IMR-90 (cell line): ENCODE data around the gene DLG4. TPM values are rescaled to one million over a fixed set of nuclear protein-coding genes. Genes with fewer than 3 reads are reported as not detected.
A peak's percentile ranks its signal among the peaks of the same experiment; 100 is the strongest.

Experiments used
- ATAC-seq: fragments of 200-7000 bp; cut with Tn5 transposase; 2 replicates; pipeline ENCODE4 v1.9.1; 2020; ENCODE audit warnings: low read depth, mild to moderate bottlenecking, moderate library complexity
- BruUV-seq: library from RNA; stranded (reverse); fragments of 400-500 nt; replicated peaks from 2 replicates; lab custom pipeline; 2021; lab: Mats Ljungman, UMichigan
- CTCF ChIA-PET: fragments of 300-600 bp; formaldehyde crosslinking; extraction: SDS; loops from one replicate; lab custom pipeline; 2021; ENCODE audit warnings: antibody characterized with exemption; lab: Yijun Ruan, JAX
- POLR2A ChIA-PET: fragments of 300-600 bp; sonication (Branson Sonifier 250); formaldehyde crosslinking; loops from one replicate; lab custom pipeline; 2022; ENCODE audit warnings: antibody characterized with exemption; ENCODE audit not compliant: unreplicated experiment; lab: Charles Lee
- DNase-seq: peaks from one replicate; pipeline ENCODE4 v3.0.0; 2013
- H2AFZ ChIP-seq: replicated peaks from 2 replicates; pipeline ENCODE3; 2013; ENCODE audit warnings: low read length, mild to moderate bottlenecking; ENCODE audit not compliant: poor library complexity
- H2AK5ac ChIP-seq: 2 replicates; pipeline ENCODE4 v1.6.1; 2013; ENCODE audit warnings: low read depth, low read length, inconsistent platforms
- H2AK9ac ChIP-seq: replicated peaks from 2 replicates; pipeline ENCODE3; 2013; ENCODE audit warnings: mild to moderate bottlenecking, low read depth, low read length, moderate library complexity; ENCODE audit not compliant: poor library complexity
- H2BK120ac ChIP-seq: 2 replicates; pipeline ENCODE4 v1.6.1; 2013; ENCODE audit warnings: low read depth, low read length, inconsistent platforms
- H2BK15ac ChIP-seq: 3 replicates; pipeline ENCODE4 v1.6.1; 2013; ENCODE audit warnings: low read depth, low read length, inconsistent platforms
- H2BK20ac ChIP-seq: 2 replicates; pipeline ENCODE4 v1.6.1; 2013; ENCODE audit warnings: low read depth, mild to moderate bottlenecking, inconsistent platforms, low read length, moderate library complexity
- H2BK5ac ChIP-seq: 2 replicates; pipeline ENCODE4 v1.6.1; 2013; ENCODE audit warnings: mild to moderate bottlenecking, low read depth, low read length, inconsistent platforms; ENCODE audit not compliant: poor library complexity, severe bottlenecking
- H3K14ac ChIP-seq: replicated peaks from 2 replicates; pipeline ENCODE4 v1.6.1; 2013; ENCODE audit warnings: low read depth, low read length, inconsistent platforms
- H3K18ac ChIP-seq: 2 replicates; pipeline ENCODE4 v1.6.1; 2013; ENCODE audit warnings: low read depth, low read length, control low read depth
- H3K23ac ChIP-seq: 2 replicates; pipeline ENCODE4 v1.6.1; 2013; ENCODE audit warnings: low read depth, low read length, inconsistent platforms
- H3K27ac ChIP-seq: 2 replicates; pipeline ENCODE4 v1.5.1; 2013; ENCODE audit warnings: mild to moderate bottlenecking, control low read depth, low read length; ENCODE audit not compliant: insufficient read depth
- H3K27me3 ChIP-seq: 2 replicates; pipeline ENCODE4 v1.6.1; 2013; ENCODE audit warnings: low read length; ENCODE audit not compliant: control insufficient read depth, insufficient read depth
- H3K36me3 ChIP-seq: 2 replicates; pipeline ENCODE4 v1.6.1; 2013; ENCODE audit warnings: low read length, mixed read lengths; ENCODE audit not compliant: control insufficient read depth, insufficient read depth
- H3K4ac ChIP-seq: 2 replicates; pipeline ENCODE4 v1.6.1; 2013; ENCODE audit warnings: low read depth, low read length, inconsistent platforms
- H3K4me1 ChIP-seq: 2 replicates; pipeline ENCODE4 v1.6.1; 2013; ENCODE audit warnings: low read length, mixed read lengths; ENCODE audit not compliant: control insufficient read depth, insufficient read depth
- H3K4me2 ChIP-seq: 2 replicates; pipeline ENCODE4 v1.6.1; 2013; ENCODE audit warnings: low read depth, mild to moderate bottlenecking, control low read depth, low read length, moderate library complexity
- H3K4me3 ChIP-seq: 2 replicates; pipeline ENCODE4 v1.5.1; 2013; ENCODE audit warnings: low read depth, mild to moderate bottlenecking, control low read depth, low read length, moderate library complexity; ENCODE audit not compliant: insufficient read depth
- H3K56ac ChIP-seq: 2 replicates; pipeline ENCODE4 v1.6.1; 2013; ENCODE audit warnings: low read length, inconsistent platforms; ENCODE audit not compliant: insufficient read depth; ENCODE audit errors: extremely low read depth
- H3K79me1 ChIP-seq, 2 experiments: 2 replicates each; pipeline ENCODE4 v1.6.1; 2013; ENCODE audit warnings: low read length in 2 of 2, inconsistent platforms in 1 of 2, low read depth in 1 of 2
- H3K9ac ChIP-seq: 2 replicates; pipeline ENCODE4 v1.6.1; 2013; ENCODE audit warnings: low read depth, low read length, control low read depth
- H3K9me1 ChIP-seq: 2 replicates; pipeline ENCODE4 v1.6.1; 2013; ENCODE audit warnings: low read length, inconsistent platforms; ENCODE audit not compliant: insufficient read depth
- H3K9me3 ChIP-seq: 2 replicates; pipeline ENCODE4 v1.6.1; 2013; ENCODE audit warnings: low read length; ENCODE audit not compliant: control insufficient read depth, insufficient read depth
- H4K20me1 ChIP-seq: 2 replicates; pipeline ENCODE4 v1.6.1; 2013; ENCODE audit warnings: low read length, inconsistent platforms; ENCODE audit not compliant: insufficient read depth
- H4K5ac ChIP-seq: 2 replicates; pipeline ENCODE4 v1.6.1; 2013; ENCODE audit warnings: mild to moderate bottlenecking, low read depth, low read length, control low read depth
- H4K8ac ChIP-seq, 2 experiments: 2 replicates each; pipeline ENCODE4 v1.6.1; 2013; ENCODE audit warnings: low read depth in 2 of 2, low read length in 2 of 2, control low read depth in 1 of 2, inconsistent platforms in 1 of 2
- H4K91ac ChIP-seq: 2 replicates; pipeline ENCODE4 v1.6.1; 2013; ENCODE audit warnings: low read depth, low read length, inconsistent platforms; ENCODE audit not compliant: insufficient read depth
- BHLHE40 ChIP-seq: fragments of 150-350 bp; IDR thresholded peaks from 2 replicates; pipeline ENCODE4 v1.6.1; 2016; ENCODE audit warnings: mild to moderate bottlenecking, low read depth, low read length
- CEBPB ChIP-seq: IDR thresholded peaks from 2 replicates; pipeline ENCODE4 v1.6.1; 2012; ENCODE audit warnings: low read depth, low read length, improper control_type of control experiment
- CHD1 ChIP-seq: IDR thresholded peaks from 2 replicates; pipeline ENCODE4 v1.6.1; 2012; ENCODE audit warnings: low read depth, low read length, improper control_type of control experiment
- FOS ChIP-seq: fragments of 150-350 bp; IDR thresholded peaks from 2 replicates; pipeline ENCODE4 v1.6.1; 2016; ENCODE audit warnings: low read depth, low read length
- MAFK ChIP-seq: IDR thresholded peaks from 2 replicates; pipeline ENCODE4 v1.6.1; 2012; ENCODE audit warnings: low read depth, low read length, improper control_type of control experiment
- RAD21 ChIP-seq: IDR thresholded peaks from 2 replicates; pipeline ENCODE4 v1.6.1; 2012; ENCODE audit warnings: low read length, improper control_type of control experiment
- RFX5 ChIP-seq: IDR thresholded peaks from 2 replicates; pipeline ENCODE4 v1.8.0; 2012; ENCODE audit warnings: low read depth, mild to moderate bottlenecking, low read length, moderate library complexity
- SMC3 ChIP-seq: fragments of 150-350 bp; IDR thresholded peaks from 2 replicates; pipeline ENCODE4 v1.6.1; 2016; ENCODE audit warnings: low read depth, mild to moderate bottlenecking, antibody characterized with exemption, low read length, moderate library complexity
- USF2 ChIP-seq: fragments of 150-350 bp; IDR thresholded peaks from 2 replicates; pipeline ENCODE4 v1.6.1; 2017; ENCODE audit warnings: mild to moderate bottlenecking, antibody characterized with exemption, low read length, low read depth
- WGBS, 2 experiments: methylation state at CpG; one replicate each; pipeline versions ENCODE4 v1.1.5 to v1.1.7; 2013; ENCODE audit warnings: missing lambda C conversion rate in 2 of 2; ENCODE audit not compliant: insufficient read length in 1 of 2; ENCODE audit errors: extremely low coverage in 2 of 2; 5-methylcytosine and 5-hydroxymethylcytosine counted together
- dilution Hi-C: fragments of 300-500 bp; cut with HindIII; formaldehyde crosslinking; loops from one replicate; pipeline ENCODE4 v1.14.3; 2018; ENCODE audit warnings: low sequenced_read_pairs; ENCODE audit not compliant: unreplicated experiment
- in situ Hi-C: fragments of 300-500 bp; cut with MboI; formaldehyde crosslinking; loops from 3 replicates; pipeline ENCODE4 v1.14.3; 2019; ENCODE audit warnings: low sequenced_read_pairs, inconsistent platforms, mixed read lengths
- intact Hi-C: fragments of 100-400 bp; cut with micrococcal nuclease; formaldehyde crosslinking; loops from 2 replicates; pipeline ENCODE4 v1.10.0; 2022
- polyA plus RNA-seq, 3 experiments: library from polyadenylated mRNA; depleted of rRNA; stranded (reverse); fragments of >200 nt; gene quantifications; 2 replicates each; pipeline ENCODE4 v1.2.3, GENCODE V29; 2012; ENCODE audit warnings: low replicate concordance in 1 of 3
- total RNA-seq: library from RNA; depleted of rRNA; stranded (reverse); fragments of >200 nt; gene quantifications from 2 replicates; pipeline ENCODE4 v1.2.3, GENCODE V29; 2012

The DLG4 gene
- total and polyA plus RNA-seq, 2 of the 4 experiments (the other 2 are of a cell fraction) = 8.2 to 30.5 TPM

- peaks cover 26% of the 10 kb centered on the region for H3K9me1 ChIP-seq
- H3K4me3 ChIP-seq = peak overlapping the region; percentile 55
- H3K36me3 ChIP-seq = peaks cover 5% of the 10 kb centered on the region; the same call in 1 of the 2 replicates
- no peaks in the 10 kb centered on the region for H3K27me3 ChIP-seq
- H2AFZ ChIP-seq = peak overlapping the region; percentile 14
- H3K14ac ChIP-seq = peak overlapping the region; percentile 72
- ChIA-PET CTCF (no interaction called here), POLR2A (interaction anchor here (0.6 kb wide), 1 partner anchor 180 kb away, joined by 6 read pairs; the partner anchor contains the start of gene SLC16A13)
- 7% methylated on average over 2 of the region's 7 CpGs; no CpG with 5 or more reads in 1 of the 2 experiments for WGBS, 2 experiments
- no TSS peak for BruUV-seq
- H3K9ac ChIP-seq = peak overlapping the region; percentile 70
- H4K5ac ChIP-seq = no peak overlapping the region
- no peak for DNase-seq
- H3K27ac ChIP-seq = peak overlapping the region; percentile 56
- peak overlapping the region; percentile 92 for H2AK5ac ChIP-seq
- H2BK5ac ChIP-seq = peak overlapping the region; percentile 31
- no peak overlapping the region for H2BK120ac ChIP-seq
- in situ Hi-C loops = no loop called here
- dilution Hi-C loops = no loop called here
- H3K4ac ChIP-seq = peak overlapping the region; percentile 76
- H4K20me1 ChIP-seq = peaks cover 58% of the 10 kb centered on the region
- H2BK20ac ChIP-seq = 0 out of 2 replicates have a peak overlapping the region, but pooled peaks have one; percentile 9
- peak overlapping the region; percentile 29; the same call in 1 of the 2 replicates for H4K91ac ChIP-seq
- no peaks in the 10 kb centered on the region for H3K9me3 ChIP-seq
- intact Hi-C loops = no loop called here
- TF ChIP-seq SMC3 (no peak), CHD1 (no peak), BHLHE40 (no peak), FOS (no peak), MAFK (no peak), RAD21 (no peak), USF2 (no peak), CEBPB (no peak), RFX5 (no peak)
- H3K56ac ChIP-seq = no peak overlapping the region
- peak overlapping the region in 1 of 2 experiments; percentile 30; a peak in 1 of 4 replicates for H4K8ac ChIP-seq
- H3K18ac ChIP-seq = no peak overlapping the region
- H2AK9ac ChIP-seq = peak overlapping the region; percentile 97
- H3K4me2 ChIP-seq = peak overlapping the region; percentile 90
- peaks cover 9 to 78% of the 10 kb centered on the region in 2 experiments for H3K79me1 ChIP-seq
- H3K4me1 ChIP-seq = peaks cover 28% of the 10 kb centered on the region
- H3K23ac ChIP-seq = peak overlapping the region; percentile 52; the same call in 1 of the 2 replicates
- no peak overlapping the region; the same call in 2 of the 3 replicates for H2BK15ac ChIP-seq
- no peak for ATAC-seq
Measured at GRCh38 chr17:7216242-7217112, 3.2 kb downstream of the DLG4 start.
